SU-DHL-6 (cell line): ENCODE data around the gene ANK3.

Source experiments
- CTCF ChIP-seq: fragments of 200-600 bp; sonication (generic); IDR thresholded peaks from one replicate; pipeline ENCODE4 v1.5.1; 2017; ENCODE audit warnings: antibody characterized with exemption, mild to moderate bottlenecking, low read length, moderate library complexity; ENCODE audit not compliant: insufficient read depth, poor library complexity, severe bottlenecking
- EZH2phosphoT487 ChIP-seq: fragments of 200-600 bp; sonication (generic), shearing (Covaris generic); conservative IDR thresholded peaks from 2 replicates; pipeline ENCODE4 v1.6.1; 2018; ENCODE audit warnings: mild to moderate bottlenecking, antibody characterized with exemption, low read length, moderate library complexity, mixed read lengths

DNA sequence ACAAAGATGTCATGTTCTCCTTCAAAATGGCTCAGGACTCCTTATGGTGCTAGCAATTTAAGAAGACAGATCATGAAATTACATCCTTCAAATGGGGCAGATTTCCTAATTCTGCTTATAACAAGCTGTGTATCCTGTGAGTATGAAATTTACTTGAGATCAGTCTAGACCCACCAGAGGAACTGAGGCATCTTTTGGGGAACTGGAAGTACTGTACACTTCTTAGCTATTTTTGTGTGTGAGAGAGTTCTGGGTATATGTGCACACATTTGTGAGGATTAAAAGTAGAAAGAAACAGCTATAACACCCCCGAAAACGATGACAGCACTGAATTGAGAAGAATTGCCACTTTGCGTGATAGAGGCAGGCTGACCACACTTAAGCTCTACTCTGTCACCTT, 296.4 kb downstream of the ANK3 start:
- TF ChIP-seq CTCF = no peak
- TF ChIP-seq EZH2phosphoT487 = no peak
